OCI-LY1 (cell line): ENCODE measurements around the gene FADD.

Experiments used
- CTCF ChIP-seq: fragments of 200-600 bp; sonication (generic), shearing (Covaris generic); IDR thresholded peaks from 2 replicates; pipeline ENCODE4 v1.5.1; 2017; ENCODE audit warnings: mild to moderate bottlenecking, antibody characterized with exemption, low read length, moderate library complexity, mixed read lengths
- EZH2 ChIP-seq: fragments of 200-600 bp; sonication (generic), shearing (Covaris generic); IDR thresholded peaks from 2 replicates; pipeline ENCODE4 v1.8.0; 2017; ENCODE audit warnings: borderline replicate concordance, mixed run types, mild to moderate bottlenecking, antibody characterized with exemption, low read length, moderate library complexity, mixed read lengths

- TF ChIP-seq CTCF (no peak), EZH2 (no peak)
Measured at GRCh38 chr11:70220920-70221319, 17.8 kb downstream of the FADD start.
